Osteoblast (primary cell): ENCODE data around the gene SLC44A5. TPM values are rescaled to one million over a fixed set of nuclear protein-coding genes. Genes with fewer than 3 reads are reported as not detected.

Experiments
- DNase-seq: peaks from one replicate; pipeline ENCODE4 v3.0.0; 2011; ENCODE audit warnings: low spot score, mixed read lengths; ENCODE audit not compliant: insufficient read length; ENCODE audit errors: missing footprints
- H2AFZ ChIP-seq: 2 replicates; pipeline ENCODE4 v1.6.0; 2011; ENCODE audit warnings: mild to moderate bottlenecking, low read length
- H3K27ac ChIP-seq: 2 replicates; pipeline ENCODE4 v1.5.1; 2011; ENCODE audit warnings: mild to moderate bottlenecking, low read depth, low read length, moderate library complexity
- H3K27me3 ChIP-seq: 2 replicates; pipeline ENCODE4 v1.6.0; 2012; ENCODE audit warnings: mild to moderate bottlenecking, control low read depth, inconsistent platforms, low read length, moderate library complexity; ENCODE audit not compliant: insufficient read depth
- H3K36me3 ChIP-seq: 2 replicates; pipeline ENCODE4 v1.5.1; 2011; ENCODE audit warnings: mild to moderate bottlenecking, low read length, control low read depth, moderate library complexity; ENCODE audit not compliant: insufficient read depth
- H3K4me1 ChIP-seq: 2 replicates; pipeline ENCODE4 v1.5.1; 2011; ENCODE audit warnings: mild to moderate bottlenecking, low read length, control low read depth, moderate library complexity; ENCODE audit not compliant: insufficient read depth
- H3K4me2 ChIP-seq: 2 replicates; pipeline ENCODE4 v1.6.0; 2011; ENCODE audit warnings: mild to moderate bottlenecking, low read length; ENCODE audit not compliant: insufficient read depth
- H3K4me3 ChIP-seq: fragments of 200-600 bp; sonication (generic); 3 replicates; pipeline ENCODE4 v1.5.1; 2012; ENCODE audit warnings: mild to moderate bottlenecking, low read length, inconsistent platforms; ENCODE audit not compliant: insufficient read depth
- H3K79me2 ChIP-seq: 2 replicates; pipeline ENCODE4 v1.6.0; 2012; ENCODE audit warnings: mild to moderate bottlenecking, low read length, control low read depth, inconsistent platforms; ENCODE audit not compliant: insufficient read depth
- H3K9me3 ChIP-seq: 2 replicates; pipeline ENCODE4 v1.5.1; 2011; ENCODE audit warnings: low read depth, low read length, control low read depth
- H4K20me1 ChIP-seq: 2 replicates; pipeline ENCODE4 v1.6.0; 2012; ENCODE audit warnings: mild to moderate bottlenecking, low read length, control low read depth; ENCODE audit not compliant: insufficient read depth
- CTCF ChIP-seq: IDR thresholded peaks from 2 replicates; pipeline ENCODE4 v1.5.1; 2011; ENCODE audit warnings: mild to moderate bottlenecking, low read depth, low read length, moderate library complexity; ENCODE audit errors: extremely low read depth
- total RNA-seq: library from RNA; depleted of rRNA; stranded (reverse); fragments of >200 nt; gene quantifications from 2 replicates; pipeline ENCODE4 v1.2.3, GENCODE V29; 2012

SLC44A5 gene
- total RNA-seq, 1 donor: 0.36 TPM

- no peak for DNase-seq
- Histone ChIP-seq H3K27ac (no peak overlapping the region), H3K79me2 (no peaks in the 10 kb centered on the region), H3K4me3 (no peak overlapping the region), H3K27me3 (no peaks in the 10 kb centered on the region), H3K9me3 (no peaks in the 10 kb centered on the region), H4K20me1 (no peaks in the 10 kb centered on the region), H2AFZ (no peak overlapping the region), H3K4me2 (no peak overlapping the region), H3K4me1 (no peaks in the 10 kb centered on the region), H3K36me3 (no peaks in the 10 kb centered on the region)
- no peak for TF ChIP-seq CTCF
Measured at GRCh38 chr1:75475696-75476095, 135.2 kb downstream of the SLC44A5 start.

GRCh38 chr1:75472971-75473603 lies 137.8 kb downstream of the SLC44A5 start:
- H3K79me2 ChIP-seq: no peaks in the 10 kb centered on the region
- no peak overlapping the region for H3K4me3 ChIP-seq
- H3K27me3 ChIP-seq: no peaks in the 10 kb centered on the region
- no peak for DNase-seq
- TF ChIP-seq CTCF: no peak
- no peaks in the 10 kb centered on the region for H3K36me3 ChIP-seq
- H4K20me1 ChIP-seq: no peaks in the 10 kb centered on the region
- no peak overlapping the region for H2AFZ ChIP-seq
- no peaks in the 10 kb centered on the region for H3K4me1 ChIP-seq
- no peaks in the 10 kb centered on the region for H3K9me3 ChIP-seq
- H3K4me2 ChIP-seq: no peak overlapping the region
- no peak overlapping the region for H3K27ac ChIP-seq

GRCh38 chr1:75472089-75472970 lies 138.6 kb downstream of the SLC44A5 start:
- H4K20me1 ChIP-seq: no peaks in the 10 kb centered on the region
- H3K4me1 ChIP-seq: no peaks in the 10 kb centered on the region
- no peak overlapping the region for H2AFZ ChIP-seq
- H3K27me3 ChIP-seq: no peaks in the 10 kb centered on the region
- no peak overlapping the region for H3K27ac ChIP-seq
- no peak overlapping the region for H3K4me2 ChIP-seq
- no peaks in the 10 kb centered on the region for H3K9me3 ChIP-seq
- TF ChIP-seq CTCF: no peak
- no peak overlapping the region for H3K4me3 ChIP-seq
- DNase-seq: peak; percentile 65
- H3K79me2 ChIP-seq: no peaks in the 10 kb centered on the region
- no peaks in the 10 kb centered on the region for H3K36me3 ChIP-seq

GRCh38 chr1:75471252-75471651 lies 139.7 kb downstream of the SLC44A5 start:
- H3K27me3 ChIP-seq: no peaks in the 10 kb centered on the region
- no peak for DNase-seq
- no peak overlapping the region for H3K4me2 ChIP-seq
- H3K4me1 ChIP-seq: no peaks in the 10 kb centered on the region
- H3K9me3 ChIP-seq: no peaks in the 10 kb centered on the region
- H3K36me3 ChIP-seq: no peaks in the 10 kb centered on the region
- no peak for TF ChIP-seq CTCF
- no peak overlapping the region for H3K4me3 ChIP-seq
- no peak overlapping the region for H3K27ac ChIP-seq
- H3K79me2 ChIP-seq: no peaks in the 10 kb centered on the region
- H4K20me1 ChIP-seq: no peaks in the 10 kb centered on the region
- H2AFZ ChIP-seq: no peak overlapping the region
